ENCODE data around the gene TRMT11. TPM values are rescaled to one million over a fixed set of nuclear protein-coding genes. Genes with fewer than 3 reads are reported as not detected.
"Not testable (repeated sequence)": the region's sequence is repeated elsewhere in the genome, so short reads cannot be mapped to it uniquely, and the experiment has no call there.

Gene TRMT11
- total and polyA plus RNA-seq, 10 donors = 10.7 to 37.7 (median 22.2) TPM

DNA sequence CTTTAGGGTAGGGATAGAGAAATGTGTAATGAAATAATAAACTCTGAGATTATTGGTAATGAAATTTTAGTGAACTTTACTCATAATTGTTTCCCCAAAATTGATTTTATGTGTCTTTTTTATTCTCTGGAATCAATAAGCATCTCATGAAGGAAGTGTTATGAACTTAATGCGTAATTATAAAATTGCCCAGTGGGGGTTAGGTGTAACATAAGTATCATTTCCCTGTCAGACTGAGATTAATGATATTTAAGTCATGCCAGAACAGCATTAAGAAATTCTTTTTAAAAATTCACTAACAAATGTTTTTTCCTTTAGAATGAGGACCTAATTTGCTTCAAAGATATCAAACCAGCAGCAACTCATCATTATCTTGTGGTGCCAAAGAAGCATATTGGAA lies 19.8 kb upstream of the TRMT11 start:
- H3K27ac ChIP-seq = no peak overlapping the region
- no peaks in the 10 kb centered on the region for H3K27me3 ChIP-seq (replicated peaks in 1 of 7)
- 89 to 98% (median 96%) methylated on average over 1 of the region's 1 CpG for WGBS, 5 donors
- intact Hi-C loops (cut with DNase I; ENCODE audit: low total_unique reads) = no loop called here
- DNase-seq = no peak
- peaks cover 0 to 35% (median 11%) of the 10 kb centered on the region in 6 donors for H3K36me3 ChIP-seq
- H3K4me3 ChIP-seq = no peak overlapping the region
- no peak for TF ChIP-seq POLR2AphosphoS5 (IDR thresholded peaks at IDR 0.05)
- no peak for TF ChIP-seq CTCF (IDR thresholded peaks at IDR 0.05 in 8 of 11, conservative IDR thresholded peaks at IDR 0.05 in 3 of 11)
- TF ChIP-seq POLR2A (IDR thresholded peaks at IDR 0.05) = no peak
- H3K4me1 ChIP-seq = peaks cover 0 to 33% (median 2%) of the 10 kb centered on the region in 6 donors
- H3K9me3 ChIP-seq = no peaks in the 10 kb centered on the region

GRCh38 chr6:125968493-125968892 lies 17.8 kb upstream of the TRMT11 start:
- Histone ChIP-seq H3K27me3 (replicated peaks in 1 of 7) (no peaks in the 10 kb centered on the region), H3K4me1 (peaks cover 0 to 20% (median under 1%) of the 10 kb centered on the region in 6 donors), H3K9me3 (no peaks in the 10 kb centered on the region), H3K27ac (no peak overlapping the region), H3K4me3 (no peak overlapping the region), H3K36me3 (peaks cover 0 to 49% (median 15%) of the 10 kb centered on the region in 6 donors)
- DNase-seq = no peak
- no peak for TF ChIP-seq POLR2AphosphoS5 (IDR thresholded peaks at IDR 0.05)
- no peak for TF ChIP-seq CTCF (IDR thresholded peaks at IDR 0.05 in 8 of 11, conservative IDR thresholded peaks at IDR 0.05 in 3 of 11)
- no peak for TF ChIP-seq POLR2A (IDR thresholded peaks at IDR 0.05)
- 71 to 82% (median 79%) methylated on average over 2 of the region's 2 CpGs for WGBS, 5 donors
- intact Hi-C loops (cut with DNase I; ENCODE audit: low total_unique reads) = no loop called here

DNA sequence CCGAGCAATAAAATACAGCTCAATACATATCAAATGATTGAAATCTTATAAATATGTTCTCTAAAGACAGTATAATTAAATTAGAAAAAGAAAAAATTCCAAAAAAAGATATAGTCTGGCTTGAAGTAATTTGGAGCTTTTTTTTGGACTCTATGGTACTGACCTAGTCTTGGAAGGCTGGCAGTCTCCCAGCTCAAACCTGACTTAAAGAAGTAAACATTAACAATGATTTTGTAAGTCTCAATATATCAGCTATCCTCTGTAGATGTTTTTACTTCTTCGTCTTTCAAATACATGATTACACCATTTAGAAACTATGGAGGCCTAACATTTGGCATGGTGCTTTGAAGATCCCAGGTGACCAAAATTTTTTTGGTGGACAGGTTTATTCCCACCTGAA lies 15.6 kb upstream of the TRMT11 start:
- Histone ChIP-seq H3K9me3 (no peaks in the 10 kb centered on the region), H3K36me3 (peaks cover 0 to 68% (median 23%) of the 10 kb centered on the region in 6 donors), H3K27me3 (replicated peaks in 1 of 7) (no peaks in the 10 kb centered on the region), H3K4me3 (no peak overlapping the region), H3K4me1 (peaks cover 0 to 28% (median 5%) of the 10 kb centered on the region in 6 donors), H3K27ac (no peak overlapping the region)
- intact Hi-C loops (cut with DNase I; ENCODE audit: low total_unique reads) = loop anchor here (5.0 to 10.0 kb wide), 2 partner anchors 188 to 666 kb away; partner anchors contain the start of gene HDDC2
- TF ChIP-seq POLR2AphosphoS5 (IDR thresholded peaks at IDR 0.05) = no peak
- TF ChIP-seq CTCF (IDR thresholded peaks at IDR 0.05 in 8 of 11, conservative IDR thresholded peaks at IDR 0.05 in 3 of 11) = no peak
- no peak for TF ChIP-seq POLR2A (IDR thresholded peaks at IDR 0.05)
- DNase-seq = no peak
- WGBS, 5 donors = 0 to 95% (median 6%) methylated on average over 2 of the region's 2 CpGs

DNA sequence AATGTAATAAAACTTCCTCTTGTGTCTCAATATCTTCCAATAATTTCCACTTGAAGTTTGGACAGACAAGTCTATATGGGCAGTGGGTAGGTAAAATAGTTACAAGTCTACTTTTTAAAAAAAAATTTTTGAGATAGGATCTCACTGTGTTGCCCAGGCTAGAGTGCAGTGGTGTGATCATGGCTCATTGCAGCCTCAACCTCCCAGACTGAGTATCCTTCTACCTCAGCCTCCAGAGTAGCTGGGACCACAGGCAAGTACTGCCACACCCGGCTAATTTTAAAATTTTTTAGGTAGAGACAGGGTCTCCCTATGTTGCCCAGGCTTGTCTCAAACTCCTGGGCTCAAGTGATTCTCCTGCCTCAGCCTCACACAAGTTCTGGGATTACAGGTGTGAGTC lies 13.9 kb upstream of the TRMT11 start:
- Histone ChIP-seq H3K4me1 (peaks cover 0 to 23% (median 5%) of the 10 kb centered on the region in 6 donors), H3K36me3 (peaks cover 0 to 75% (median 23%) of the 10 kb centered on the region in 6 donors)
- DNase-seq; H3K27me3 ChIP-seq (replicated peaks in 1 of 7); H3K27ac ChIP-seq; H3K9me3 ChIP-seq; H3K4me3 ChIP-seq: not testable (repeated sequence)
- WGBS, 5 donors = 95 to 100% (median 100%) methylated on average over 1 of the region's 1 CpG
- intact Hi-C loops (cut with DNase I; ENCODE audit: low total_unique reads) = loop anchor here (5.0 to 10.0 kb wide), 2 partner anchors 190 to 668 kb away; partner anchors contain the start of gene HDDC2

All from spleen (tissue), 11 donors.